Measurements from ENCODE around the gene FBN2. TPM values are rescaled to one million over a fixed set of nuclear protein-coding genes. Genes with fewer than 3 reads are reported as not detected.

Gene FBN2
- total RNA-seq, 4 donors from 2014 or later: 0.16 to 2.4 (median 0.26) TPM

- TF ChIP-seq CTCF (IDR thresholded peaks at IDR 0.05; ENCODE audit: low read depth): no peak
Observed at GRCh38 chr5:128338649-128339048, 199.4 kb downstream of the FBN2 start.

- TF ChIP-seq CTCF (IDR thresholded peaks at IDR 0.05; ENCODE audit: low read depth): no peak
Observed at GRCh38 chr5:128335339-128335738, 202.7 kb downstream of the FBN2 start.

GRCh38 chr5:128334010-128334716 lies 203.9 kb downstream of the FBN2 start:
- TF ChIP-seq CTCF (IDR thresholded peaks at IDR 0.05; ENCODE audit: low read depth): no peak

- no peak for TF ChIP-seq CTCF (IDR thresholded peaks at IDR 0.05; ENCODE audit: low read depth)
Observed at GRCh38 chr5:128331261-128331660, 206.8 kb downstream of the FBN2 start.

GRCh38 chr5:128329386-128329939 lies 208.6 kb downstream of the FBN2 start:
- TF ChIP-seq CTCF (IDR thresholded peaks at IDR 0.05; ENCODE audit: low read depth): no peak

- no peak for TF ChIP-seq CTCF (IDR thresholded peaks at IDR 0.05; ENCODE audit: low read depth)
Observed at GRCh38 chr5:128328446-128328845, 209.6 kb downstream of the FBN2 start.

- no peak for TF ChIP-seq CTCF (IDR thresholded peaks at IDR 0.05; ENCODE audit: low read depth)
Observed at GRCh38 chr5:128328007-128328406, 210.0 kb downstream of the FBN2 start.

Data from subcutaneous adipose tissue (tissue), 4 donors.